ENCODE measurements around the gene CCDC28B. TPM values are rescaled to one million over a fixed set of nuclear protein-coding genes. Genes with fewer than 3 reads are reported as not detected.
A peak's percentile ranks its signal among the peaks of the same experiment; 100 is the strongest.

Gene CCDC28B
- total RNA-seq, 2 experiments from 2014 or later, result 29.0 to 29.1 TPM

GRCh38 chr1:32201011-32201855 is 838 bp downstream of the CCDC28B start:
- peak; percentile 86 for DNase-seq
- Mint-ChIP-seq H3K9me3 (no peaks in the 10 kb centered on the region), H3K4me1 (peaks cover 42% of the 10 kb centered on the region), H3K27me3 (no peaks in the 10 kb centered on the region), H3K27ac (peak overlapping the region; percentile 94), H3K36me3 (peaks cover 25% of the 10 kb centered on the region), H3K4me3 (peak overlapping the region; percentile 83)

DNA sequence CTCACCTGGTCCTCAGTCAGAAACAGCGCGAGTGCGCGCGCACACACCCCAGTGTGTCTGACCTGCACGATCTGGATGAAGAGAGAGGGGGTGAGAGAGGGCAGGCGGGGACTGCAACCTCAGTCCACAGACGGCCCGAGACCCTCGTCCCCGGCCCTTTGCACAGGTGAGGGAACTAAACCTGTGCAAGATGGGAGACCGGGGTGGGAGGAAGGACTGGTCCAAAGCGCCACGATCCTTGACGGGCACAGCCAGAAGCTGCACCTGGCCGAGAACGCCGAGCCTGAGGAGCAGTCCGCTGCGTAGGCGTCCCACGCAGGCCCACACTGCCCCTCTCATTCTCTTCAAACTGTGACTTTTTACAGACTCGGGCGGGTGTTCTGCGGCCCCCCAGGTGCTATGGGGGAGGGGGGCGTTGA is 4.6 kb downstream of the CCDC28B start:
- H3K36me3 Mint-ChIP-seq, result peaks cover 19% of the 10 kb centered on the region
- no peak for DNase-seq
- no peaks in the 10 kb centered on the region for H3K27me3 Mint-ChIP-seq
- peaks cover 32% of the 10 kb centered on the region for H3K4me1 Mint-ChIP-seq
- H3K9me3 Mint-ChIP-seq, result no peaks in the 10 kb centered on the region
- peak overlapping the region; percentile 63 for H3K27ac Mint-ChIP-seq
- H3K4me3 Mint-ChIP-seq, result peak overlapping the region; percentile 92

GRCh38 chr1:32205401-32206370 is 5.3 kb downstream of the CCDC28B start, which contains the start of gene IQCC:
Gene IQCC (plus strand): TSS chr1:32205671. CDS start chr1:32205682, 11 bp downstream.
- peak; percentile 91 for DNase-seq
- Mint-ChIP-seq H3K27ac (peak within 1 kb of the TSS; percentile 82), H3K9me3 (no peaks in the 10 kb centered on the region), H3K4me1 (peaks cover 29% of the 10 kb centered on the region), H3K36me3 (peaks cover 19% of the 10 kb centered on the region), H3K27me3 (no peaks in the 10 kb centered on the region), H3K4me3 (peak within 1 kb of the TSS; percentile 92)

GRCh38 chr1:32208469-32208868 is 8.1 kb downstream of the CCDC28B start:
- H3K27ac Mint-ChIP-seq, result peak overlapping the region; percentile 29
- H3K27me3 Mint-ChIP-seq, result no peaks in the 10 kb centered on the region
- peaks cover 13% of the 10 kb centered on the region for H3K4me1 Mint-ChIP-seq
- H3K9me3 Mint-ChIP-seq, result no peaks in the 10 kb centered on the region
- H3K4me3 Mint-ChIP-seq, result no peak overlapping the region
- DNase-seq, result no peak
- H3K36me3 Mint-ChIP-seq, result peaks cover 15% of the 10 kb centered on the region

DNA sequence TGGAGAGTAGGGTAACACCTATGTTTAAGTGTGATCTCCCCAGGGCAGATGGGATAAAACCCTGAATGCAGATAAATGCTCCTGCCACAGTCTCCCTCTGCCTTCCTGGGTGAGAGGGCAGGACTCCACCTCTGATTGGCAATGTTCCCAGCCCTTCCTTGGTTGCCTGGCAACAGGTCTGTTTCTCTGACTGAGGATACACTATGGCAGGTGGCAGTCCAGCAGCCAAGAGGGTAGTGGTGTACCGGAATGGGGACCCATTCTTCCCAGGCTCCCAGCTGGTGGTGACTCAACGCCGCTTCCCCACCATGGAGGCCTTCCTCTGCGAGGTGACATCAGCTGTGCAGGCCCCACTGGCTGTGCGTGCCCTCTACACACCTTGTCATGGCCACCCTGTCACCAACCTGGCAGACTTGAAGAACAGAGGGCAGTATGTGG is 8.5 kb downstream of the CCDC28B start, which contains the start of gene DCDC2B:
TSS of gene DCDC2B (plus strand) at position 199 of the 438 bp plus-strand sequence. CDS start at position 204, 5 bp downstream.
- no peak for DNase-seq
- peaks cover 13% of the 10 kb centered on the region for H3K36me3 Mint-ChIP-seq

DNA sequence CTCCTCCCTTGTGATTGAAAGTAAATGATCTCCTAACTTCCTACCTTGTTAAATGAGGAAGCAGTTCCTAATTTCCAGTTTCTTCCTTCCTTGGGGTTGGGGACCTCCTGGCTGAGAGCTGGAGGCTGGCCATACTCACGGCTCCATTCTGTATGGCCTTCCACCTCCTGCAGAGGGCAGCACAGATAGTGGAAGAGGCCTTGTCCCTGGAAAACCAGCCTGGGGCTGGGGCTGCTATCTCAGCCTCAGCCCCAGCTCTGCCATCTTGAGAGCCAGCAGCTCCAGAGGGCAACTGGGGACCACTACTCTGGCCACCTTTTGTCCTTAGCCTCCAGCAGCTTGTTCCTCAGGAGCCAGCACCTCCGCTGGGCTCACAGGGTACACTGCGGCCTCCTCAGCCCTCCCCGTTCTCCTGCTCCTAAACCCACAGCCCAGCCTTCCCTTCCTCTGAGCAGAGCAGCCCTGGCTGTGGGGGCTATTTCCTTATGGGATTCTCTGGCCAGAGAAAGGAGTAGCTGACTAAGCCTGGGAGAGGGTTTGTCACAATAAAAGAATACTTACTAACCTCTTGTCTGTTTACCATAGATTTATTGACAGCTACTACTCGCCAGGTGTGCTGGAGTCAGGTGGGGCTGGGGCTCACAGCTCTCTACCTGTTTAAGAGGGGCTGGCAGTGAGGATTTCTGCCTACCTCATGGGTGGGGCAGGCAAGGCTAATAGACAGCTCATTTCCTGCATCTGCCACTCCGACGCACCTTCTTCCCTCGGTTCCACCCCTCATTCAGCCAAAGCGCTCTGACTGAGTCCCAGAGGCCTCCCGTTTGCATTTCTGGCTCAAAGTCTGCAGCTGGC is 15.5 kb downstream of the CCDC28B start:
- no peaks in the 10 kb centered on the region for H3K27me3 Mint-ChIP-seq
- no peaks in the 10 kb centered on the region for H3K9me3 Mint-ChIP-seq
- peak; percentile 44 for DNase-seq
- H3K4me3 Mint-ChIP-seq, result no peak overlapping the region
- H3K27ac Mint-ChIP-seq, result no peak overlapping the region
- peaks cover 1% of the 10 kb centered on the region for H3K36me3 Mint-ChIP-seq
- peaks cover 9% of the 10 kb centered on the region for H3K4me1 Mint-ChIP-seq

More for the DNA sequence above, 8.5 kb downstream of the CCDC28B start, which contains the start of gene DCDC2B:
- no peak within 1 kb of the TSS for H3K4me3 Mint-ChIP-seq
- no peaks in the 10 kb centered on the region for H3K9me3 Mint-ChIP-seq
- H3K4me1 Mint-ChIP-seq, result peaks cover 12% of the 10 kb centered on the region
- peak within 1 kb of the TSS; percentile 29 for H3K27ac Mint-ChIP-seq
- no peaks in the 10 kb centered on the region for H3K27me3 Mint-ChIP-seq

DNA sequence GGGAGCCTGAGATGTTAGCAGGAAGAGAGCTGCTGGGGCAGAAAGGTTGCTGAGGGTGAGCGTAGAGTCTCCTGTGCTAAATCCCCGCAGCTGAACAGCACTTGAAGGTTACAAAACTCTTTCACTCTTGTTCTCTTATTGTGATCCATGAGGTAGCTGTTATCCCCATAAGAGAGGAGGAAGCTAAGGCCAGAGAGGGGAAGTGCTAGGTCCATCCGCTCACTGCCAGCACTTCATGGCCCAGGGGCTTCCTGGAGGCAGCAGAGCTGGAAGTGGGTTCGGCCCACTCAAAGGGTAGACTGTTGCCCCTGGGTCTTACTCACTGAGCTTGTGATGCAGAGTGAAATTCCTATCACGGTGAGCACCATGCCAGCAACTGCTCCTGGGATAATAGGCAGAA is 16.2 kb downstream of the CCDC28B start:
- H3K27me3 Mint-ChIP-seq, result no peaks in the 10 kb centered on the region
- no peak for DNase-seq
- no peak overlapping the region for H3K27ac Mint-ChIP-seq
- H3K9me3 Mint-ChIP-seq, result no peaks in the 10 kb centered on the region
- peaks cover 1% of the 10 kb centered on the region for H3K36me3 Mint-ChIP-seq
- H3K4me1 Mint-ChIP-seq, result peaks cover 16% of the 10 kb centered on the region
- no peak overlapping the region for H3K4me3 Mint-ChIP-seq

DNA sequence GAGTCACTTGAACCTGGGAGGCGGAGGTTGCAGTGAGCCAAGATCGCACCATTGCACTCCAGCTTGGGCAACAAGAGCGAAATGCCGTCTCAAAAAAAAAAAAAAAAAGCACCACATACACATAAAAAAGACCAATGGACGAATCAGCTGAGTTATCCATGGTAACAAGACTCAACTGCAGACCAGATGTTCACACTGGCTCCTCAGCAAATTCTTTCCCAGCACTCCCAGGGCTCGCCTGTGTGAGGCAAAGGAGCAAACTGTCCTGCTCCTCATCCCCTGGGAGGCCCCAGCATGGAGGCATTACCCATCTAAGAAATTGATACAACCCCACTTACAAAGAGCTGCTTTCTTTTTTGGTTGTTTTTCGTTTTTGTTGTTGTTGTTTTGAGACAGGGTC is 18.6 kb downstream of the CCDC28B start:
- DNase-seq, result no peak
- no peak overlapping the region for H3K27ac Mint-ChIP-seq
- no peak overlapping the region for H3K4me3 Mint-ChIP-seq
- H3K4me1 Mint-ChIP-seq, result peaks cover 26% of the 10 kb centered on the region
- H3K36me3 Mint-ChIP-seq, result peaks cover 15% of the 10 kb centered on the region
- no peaks in the 10 kb centered on the region for H3K9me3 Mint-ChIP-seq
- no peaks in the 10 kb centered on the region for H3K27me3 Mint-ChIP-seq

- Mint-ChIP-seq H3K4me1 (peaks cover 30% of the 10 kb centered on the region), H3K4me3 (peak overlapping the region; percentile 93), H3K9me3 (no peaks in the 10 kb centered on the region), H3K27me3 (no peaks in the 10 kb centered on the region), H3K36me3 (peaks cover 22% of the 10 kb centered on the region), H3K27ac (peak overlapping the region; percentile 96)
- no peak for DNase-seq
Measured at GRCh38 chr1:32220746-32221580, 20.6 kb downstream of the CCDC28B start.

- H3K4me3 Mint-ChIP-seq, result peak overlapping the region; percentile 93
- no peak for DNase-seq
- H3K4me1 Mint-ChIP-seq, result peaks cover 32% of the 10 kb centered on the region
- no peaks in the 10 kb centered on the region for H3K9me3 Mint-ChIP-seq
- peaks cover 23% of the 10 kb centered on the region for H3K36me3 Mint-ChIP-seq
- H3K27ac Mint-ChIP-seq, result peak overlapping the region; percentile 96
- no peaks in the 10 kb centered on the region for H3K27me3 Mint-ChIP-seq
Measured at GRCh38 chr1:32221581-32221979, 21.2 kb downstream of the CCDC28B start.

GRCh38 chr1:32221980-32222755 is 21.8 kb downstream of the CCDC28B start, which contains the start of the genes EIF3I and TMEM234:
Gene EIF3I (plus strand): TSS chr1:32222407. CDS start chr1:32222442, 35 bp downstream.
Gene TMEM234 (minus strand): TSS chr1:32222353. CDS start chr1:32222322, 31 bp downstream.
- DNase-seq, result peak; percentile 88
- Mint-ChIP-seq H3K4me1 (peaks cover 32% of the 10 kb centered on the region), H3K27me3 (no peaks in the 10 kb centered on the region), H3K9me3 (no peaks in the 10 kb centered on the region), H3K36me3 (peaks cover 23% of the 10 kb centered on the region), H3K27ac (peak within 1 kb of the TSS; percentile 96), H3K4me3 (peak within 1 kb of the TSS; percentile 93)

DNA sequence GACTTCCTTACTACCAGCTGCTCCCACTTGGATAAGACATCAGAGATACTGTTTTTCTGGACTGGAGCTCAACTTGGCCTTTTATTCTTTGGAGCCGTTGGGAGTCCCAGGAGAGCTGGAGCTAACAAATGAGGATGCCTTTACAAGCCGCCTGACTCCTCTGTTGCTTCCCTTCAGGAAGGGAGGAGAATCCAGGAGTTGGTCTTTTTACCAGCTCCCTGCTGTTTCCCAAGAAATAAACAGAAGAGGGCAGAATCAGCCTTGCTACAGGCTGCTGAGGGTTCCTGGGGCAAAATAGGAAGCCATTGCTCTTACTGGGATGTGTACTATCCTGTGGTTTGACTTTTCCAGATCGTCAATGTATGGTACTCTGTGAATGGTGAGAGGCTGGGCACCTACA is 23.3 kb downstream of the CCDC28B start:
- Mint-ChIP-seq H3K27me3 (no peaks in the 10 kb centered on the region), H3K9me3 (no peaks in the 10 kb centered on the region), H3K36me3 (peaks cover 28% of the 10 kb centered on the region), H3K27ac (peak overlapping the region; percentile 96), H3K4me3 (peak overlapping the region; percentile 93), H3K4me1 (peaks cover 38% of the 10 kb centered on the region)
- DNase-seq, result no peak

- H3K27me3 Mint-ChIP-seq, result no peaks in the 10 kb centered on the region
- H3K9me3 Mint-ChIP-seq, result no peaks in the 10 kb centered on the region
- peak overlapping the region; percentile 62 for H3K27ac Mint-ChIP-seq
- peaks cover 40% of the 10 kb centered on the region for H3K4me1 Mint-ChIP-seq
- H3K4me3 Mint-ChIP-seq, result peak overlapping the region; percentile 93
- DNase-seq, result no peak
- peaks cover 33% of the 10 kb centered on the region for H3K36me3 Mint-ChIP-seq
Measured at GRCh38 chr1:32224285-32224684, 23.9 kb downstream of the CCDC28B start.
